Prostate gland (tissue), 2 donors: Measurements from ENCODE around the gene MYL12A.

Experiments used
- CTCF ChIP-seq, 4 experiments: fragments of 200-600 bp in 2 of 4; fragments of 450-650 bp in 2 of 4; sonication (generic) in 2 of 4; IDR thresholded peaks; 1 replicate in 3 of 4; 2 replicates in 1 of 4; pipeline ENCODE4 v1.5.1; 2016 to 2019; ENCODE audit warnings: antibody characterized with exemption in 4 of 4, mild to moderate bottlenecking in 2 of 4, moderate library complexity in 2 of 4
- POLR2A ChIP-seq: fragments of 450-650 bp; IDR thresholded peaks from one replicate; pipeline ENCODE4 v1.6.1; 2016; ENCODE audit warnings: antibody characterized with exemption, mild to moderate bottlenecking

GRCh38 chr18:3273042-3273441, 25.4 kb downstream of the MYL12A start:
- TF ChIP-seq CTCF (IDR thresholded peaks at IDR 0.05) (no peak), POLR2A (no peak)
